GM19193 (cell line): ENCODE measurements around the gene CBX5.

Experiments used
- POLR2A ChIP-seq: IDR thresholded peaks from 4 replicates; pipeline ENCODE4 v1.6.1; 2011; ENCODE audit not compliant: insufficient read depth, insufficient read length; ENCODE audit errors: extremely low read depth

CBX5 gene

GRCh38 chr12:54298904-54299303 is 19.0 kb upstream of the CBX5 start:
- TF ChIP-seq POLR2A, result no peak

- no peak for TF ChIP-seq POLR2A
Measured at GRCh38 chr12:54296393-54297099, 16.6 kb upstream of the CBX5 start.

GRCh38 chr12:54294953-54295566 is 15.1 kb upstream of the CBX5 start:
- TF ChIP-seq POLR2A, result no peak

DNA sequence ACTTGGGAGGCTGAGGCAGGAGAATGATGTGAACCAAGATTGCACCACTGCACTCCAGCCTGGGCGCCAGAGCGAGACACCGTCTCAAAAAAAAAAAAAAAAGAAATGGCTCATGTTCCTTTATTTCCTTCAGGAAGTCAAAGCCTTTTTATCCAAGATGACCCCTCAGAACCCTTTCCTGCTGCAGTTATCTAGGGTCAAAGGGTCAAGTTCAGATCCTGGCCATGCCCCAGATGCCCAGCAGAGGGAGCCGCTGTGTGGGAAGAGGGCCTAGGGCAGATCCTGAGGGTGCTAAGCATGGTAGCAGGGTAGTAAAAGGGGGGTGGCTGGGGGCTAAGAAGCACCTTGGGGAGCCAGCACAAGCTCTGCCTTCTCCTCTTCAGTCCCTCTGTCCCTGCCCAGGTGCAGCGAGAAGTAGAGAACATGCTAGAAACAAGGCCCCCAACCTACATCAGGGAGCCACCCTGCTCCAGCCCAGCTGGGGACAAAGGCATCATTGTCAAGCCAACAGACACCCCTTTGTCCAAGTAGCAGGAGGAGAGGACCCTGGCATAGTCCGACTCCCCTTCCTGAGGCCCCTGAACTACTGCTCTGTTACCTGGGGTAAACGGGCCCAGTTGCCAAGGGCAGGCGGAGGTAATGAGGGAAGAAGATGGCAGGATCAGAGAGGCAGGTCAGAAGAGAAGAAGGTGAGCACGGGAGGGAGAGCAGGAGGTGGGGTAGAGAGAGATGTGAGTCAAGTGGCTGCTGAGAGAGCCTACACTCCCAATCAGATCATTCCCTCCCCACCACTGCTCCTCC is 14.4 kb upstream of the CBX5 start:
- no peak for TF ChIP-seq POLR2A

GRCh38 chr12:54292931-54293241 is 13.0 kb upstream of the CBX5 start:
- TF ChIP-seq POLR2A, result no peak

DNA sequence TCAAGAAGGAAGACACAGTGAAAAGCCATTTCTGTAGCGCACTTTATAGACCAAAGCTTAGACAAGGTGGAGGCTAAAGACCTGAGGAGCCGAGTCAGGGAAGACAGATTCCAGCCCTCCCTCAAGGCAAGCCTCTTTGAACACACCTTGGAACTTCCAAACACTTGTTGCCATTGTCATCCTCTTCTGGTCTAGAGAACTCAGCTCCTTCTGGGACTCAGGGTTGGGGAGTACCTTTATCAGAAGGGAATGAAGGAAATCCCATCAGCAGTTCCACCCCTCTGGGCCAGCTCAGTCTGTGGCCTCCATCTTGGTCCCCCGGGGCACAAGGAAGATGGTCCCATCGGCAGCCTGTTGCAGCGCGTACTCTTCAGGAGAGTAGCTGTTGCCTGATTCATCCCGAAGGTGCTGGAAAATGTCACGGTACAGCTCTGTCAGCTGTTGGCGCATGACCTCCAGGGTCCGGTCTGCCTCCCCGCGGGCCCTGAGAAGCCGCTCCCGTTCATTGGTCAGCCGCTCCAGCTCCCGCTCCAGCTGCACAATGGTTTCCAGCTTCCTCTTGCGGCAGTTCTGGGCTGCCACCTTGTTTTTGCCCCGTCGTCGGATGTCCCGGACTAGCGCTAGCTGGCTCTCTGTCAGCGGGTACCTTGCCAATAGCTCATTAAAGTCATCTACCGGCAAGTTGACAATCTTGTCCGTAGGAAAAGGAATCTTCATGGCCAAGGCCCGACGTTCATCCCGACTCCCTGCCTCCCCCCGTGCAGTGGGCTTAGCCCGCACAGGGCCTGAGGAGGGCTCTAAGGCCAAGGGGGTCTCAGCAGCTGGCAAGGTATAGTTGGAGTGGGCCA is 12.4 kb upstream of the CBX5 start:
- TF ChIP-seq POLR2A, result no peak

DNA sequence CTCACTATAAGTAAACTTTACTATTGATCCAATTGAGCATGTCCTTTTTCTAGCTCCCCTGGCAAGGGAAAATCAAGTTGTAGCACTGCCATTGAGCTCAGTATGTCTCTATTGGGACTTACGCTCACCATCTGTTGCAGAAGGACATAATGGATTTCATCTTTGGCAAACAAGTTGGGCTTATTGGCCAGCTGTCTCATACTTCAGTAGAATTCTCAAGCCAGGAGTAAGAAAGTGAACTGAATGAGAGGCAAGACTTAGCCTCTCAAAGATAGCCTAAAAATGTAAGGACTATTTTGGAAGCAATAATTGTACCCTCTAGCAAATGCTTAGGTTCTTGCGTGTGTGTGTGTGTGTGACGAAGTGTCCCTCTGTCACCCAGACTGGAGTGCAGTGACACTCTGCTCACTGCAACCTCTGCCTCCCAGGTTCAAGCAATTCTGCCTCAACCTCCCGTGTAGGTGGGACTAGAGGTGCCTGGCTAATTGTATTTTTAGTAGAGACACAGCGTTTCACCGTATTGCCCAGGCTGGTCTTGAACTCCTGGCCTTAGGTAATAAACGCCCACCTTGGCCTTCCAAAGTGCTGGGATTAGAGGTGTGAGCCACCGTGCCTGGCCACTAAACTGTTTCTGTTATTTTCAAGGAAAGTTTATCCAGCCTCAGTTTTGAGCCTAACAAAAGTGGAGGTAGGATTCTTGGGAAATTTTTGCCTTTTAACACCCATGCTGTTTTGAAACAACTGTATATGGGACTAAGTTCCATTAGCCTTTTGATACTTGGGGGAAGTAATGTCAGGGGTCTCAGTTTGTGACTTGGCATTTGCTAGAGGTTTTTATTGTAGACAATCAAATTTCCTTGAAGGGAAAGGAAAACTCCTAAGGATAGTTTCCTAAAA is 7.6 kb upstream of the CBX5 start:
- TF ChIP-seq POLR2A, result peak; percentile 74

GRCh38 chr12:54286042-54287030 is 6.4 kb upstream of the CBX5 start:
- peak; percentile 55 for TF ChIP-seq POLR2A

GRCh38 chr12:54285150-54286041 is 5.5 kb upstream of the CBX5 start:
- TF ChIP-seq POLR2A, result no peak

DNA sequence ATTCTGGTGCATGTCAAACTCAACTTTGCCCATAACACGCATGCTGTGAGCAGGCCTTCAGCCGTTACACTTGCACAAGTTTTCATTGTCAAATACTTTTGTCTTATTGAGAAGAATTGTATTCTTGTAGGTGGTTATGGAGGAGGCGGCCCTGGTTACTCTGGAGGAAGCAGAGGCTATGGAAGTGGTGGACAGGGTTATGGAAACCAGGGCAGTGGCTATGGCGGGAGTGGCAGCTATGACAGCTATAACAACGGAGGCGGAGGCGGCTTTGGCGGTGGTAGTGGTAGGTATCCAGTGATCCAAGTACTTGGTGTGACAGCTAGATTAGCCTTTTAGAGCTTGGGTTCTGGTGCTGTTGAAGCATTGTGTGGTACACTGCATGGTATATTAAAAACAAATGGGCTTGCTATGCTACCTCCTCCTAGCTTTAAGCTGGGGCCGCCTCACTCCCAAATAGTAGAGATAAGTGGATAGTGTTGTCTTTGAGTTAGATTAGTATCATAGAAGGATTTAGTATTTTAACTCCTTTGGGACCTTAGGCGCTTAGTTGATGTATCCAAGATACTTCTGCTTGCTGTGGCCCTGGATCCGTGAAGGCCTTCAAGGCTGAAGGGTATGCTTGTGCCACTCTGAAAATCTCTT is 3.1 kb upstream of the CBX5 start:
- peak; percentile 53 for TF ChIP-seq POLR2A

DNA sequence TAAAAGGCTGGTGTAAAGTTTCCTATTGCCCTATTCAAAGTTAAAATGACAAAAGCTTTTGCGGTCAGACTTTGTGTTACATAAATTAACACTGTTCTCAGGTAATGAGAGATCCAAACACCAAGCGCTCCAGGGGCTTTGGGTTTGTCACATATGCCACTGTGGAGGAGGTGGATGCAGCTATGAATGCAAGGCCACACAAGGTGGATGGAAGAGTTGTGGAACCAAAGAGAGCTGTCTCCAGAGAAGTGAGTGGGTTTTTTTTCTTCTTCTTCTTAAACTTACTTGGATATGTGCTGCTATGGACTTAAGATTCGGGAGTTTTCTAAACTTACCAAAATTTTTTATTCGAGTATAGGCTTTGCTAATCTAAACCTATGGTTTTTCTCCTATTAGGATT is 1.8 kb upstream of the CBX5 start:
- TF ChIP-seq POLR2A, result peak; percentile 49
